GM21723 (cell line): ENCODE results near the gene MAP3K10.

ENCODE experiments used
- ATAC-seq: cut with Tn5 transposase; IDR thresholded peaks from one replicate; pipeline ENCODE4 v1.9.1; 2021; ENCODE audit warnings: mild to moderate bottlenecking, moderate library complexity; ENCODE audit not compliant: unreplicated experiment

MAP3K10 gene

DNA sequence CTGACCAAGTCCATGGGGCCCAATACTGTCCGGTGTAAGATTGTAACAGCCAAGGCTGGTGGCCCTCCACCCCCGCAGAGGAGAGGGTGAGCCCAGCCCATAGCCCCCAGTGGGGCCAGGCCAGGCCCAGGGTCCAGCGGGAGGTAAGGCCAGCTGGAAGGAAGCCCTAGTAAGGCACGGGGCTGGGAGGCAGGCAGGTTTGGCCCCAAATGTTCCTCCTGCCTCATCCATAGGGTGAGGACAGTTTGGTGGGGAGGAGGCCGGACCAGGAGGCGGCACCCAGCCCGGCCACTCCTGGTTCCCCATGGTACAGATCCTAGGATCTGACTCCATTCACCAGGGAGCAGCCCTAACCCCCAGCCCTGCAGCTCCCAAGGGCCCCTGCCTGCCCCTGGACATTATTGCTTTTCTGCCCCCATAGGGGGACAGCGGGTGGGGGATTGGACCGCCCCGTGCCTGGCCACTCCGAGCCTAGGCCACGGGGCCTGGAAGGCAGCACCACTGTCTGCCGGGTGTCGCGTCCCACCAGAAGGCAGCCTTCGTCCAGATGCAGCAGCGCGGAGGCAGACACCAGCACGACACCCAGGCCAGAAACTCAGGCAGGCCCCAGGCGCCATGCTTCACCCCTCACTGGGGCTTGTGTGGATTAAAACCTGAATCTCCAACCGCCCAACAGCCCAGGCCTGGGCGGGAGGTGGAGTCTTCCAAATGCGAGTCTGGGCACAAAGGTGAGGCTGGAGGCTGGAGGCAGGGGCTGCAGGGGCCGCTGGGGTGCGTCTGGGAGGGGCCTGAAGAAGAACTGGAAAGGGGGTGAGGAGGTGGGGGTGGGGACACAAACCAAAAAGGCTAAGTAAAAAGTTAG, 42.0 kb downstream of the MAP3K10 start:
- ATAC-seq, result no peak

- no peak for ATAC-seq
Measured at GRCh38 chr19:40233811-40234389, 42.7 kb downstream of the MAP3K10 start.

- ATAC-seq, result no peak
Measured at GRCh38 chr19:40234429-40235237, 43.4 kb downstream of the MAP3K10 start.

- ATAC-seq, result no peak
Measured at GRCh38 chr19:40235238-40236025, 44.2 kb downstream of the MAP3K10 start.

DNA sequence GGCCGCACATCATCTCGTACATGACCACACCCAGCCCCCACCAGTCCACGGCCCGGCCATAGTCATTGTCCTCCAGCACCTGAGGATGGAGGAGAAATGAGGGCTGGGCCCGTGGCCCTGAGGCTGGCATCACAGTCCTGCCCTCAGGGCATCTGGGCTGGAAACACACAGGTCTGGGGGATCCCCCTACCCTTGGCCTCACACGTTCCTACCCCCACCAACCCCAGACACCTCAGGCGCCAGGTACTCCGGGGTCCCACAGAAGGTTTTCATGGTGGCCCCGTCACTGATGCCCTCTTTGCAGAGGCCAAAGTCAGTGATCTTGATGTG, 44.8 kb downstream of the MAP3K10 start:
- ATAC-seq, result no peak

DNA sequence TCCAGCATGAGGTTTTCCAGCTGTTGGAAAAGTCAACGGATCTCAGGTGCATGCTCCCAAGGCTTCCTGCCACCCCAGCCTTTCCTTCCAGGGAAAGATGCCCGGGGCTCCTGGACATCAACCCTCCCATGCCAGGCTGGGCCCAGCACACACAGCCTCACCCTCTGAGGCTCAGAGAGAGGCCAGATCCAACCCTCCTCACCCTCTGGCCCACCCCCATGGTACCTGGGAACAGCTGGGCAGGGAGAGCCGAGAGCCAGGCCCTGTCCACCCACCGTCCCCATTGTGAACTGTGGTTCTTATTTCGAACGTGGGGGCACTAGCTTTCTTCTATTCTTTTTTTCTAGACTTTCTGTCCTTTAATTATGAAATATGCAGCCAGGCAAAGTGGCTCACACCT, 45.1 kb downstream of the MAP3K10 start:
- no peak for ATAC-seq

GRCh38 chr19:40237791-40238190, 46.6 kb downstream of the MAP3K10 start:
- no peak for ATAC-seq

DNA sequence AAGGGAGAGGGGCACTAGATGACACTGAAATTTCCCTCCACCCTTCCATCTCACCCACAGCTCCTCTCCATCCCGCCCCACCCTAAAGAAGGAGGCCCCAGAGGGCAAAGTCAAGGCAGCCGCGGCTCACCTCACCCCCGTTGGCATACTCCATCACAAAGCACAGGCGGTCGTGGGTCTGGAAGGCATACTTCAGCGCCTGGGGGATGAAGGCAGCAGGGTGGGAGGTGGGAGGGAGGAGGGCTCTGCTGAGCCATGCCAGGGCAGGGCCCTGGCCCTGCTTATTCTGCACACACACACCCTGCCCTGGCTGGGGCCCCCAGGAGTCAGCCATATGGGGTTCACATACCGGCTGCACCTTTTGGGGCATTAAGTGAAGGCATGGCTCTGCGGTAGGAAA, 47.5 kb downstream of the MAP3K10 start:
- no peak for ATAC-seq

- no peak for ATAC-seq
Measured at GRCh38 chr19:40239415-40240226, 48.4 kb downstream of the MAP3K10 start.

DNA sequence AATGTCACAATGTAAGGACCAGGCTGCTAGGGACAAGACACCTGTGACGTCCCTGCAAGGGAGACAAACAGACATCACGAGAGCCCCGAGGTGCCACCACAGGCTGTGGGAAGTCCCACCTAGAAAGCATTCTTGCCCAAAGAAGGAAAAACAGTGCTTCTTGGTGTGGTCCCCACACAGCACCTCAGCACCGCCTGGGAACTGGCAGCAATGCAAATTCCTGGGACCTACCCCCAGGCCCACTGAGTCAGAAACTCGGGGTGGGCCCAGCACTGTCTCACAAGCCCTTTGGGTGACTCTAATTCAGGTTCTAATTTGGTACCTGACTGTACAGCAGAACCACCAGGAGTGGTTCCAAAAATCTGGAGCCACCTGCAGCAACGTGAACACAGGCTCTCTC, 49.1 kb downstream of the MAP3K10 start:
- no peak for ATAC-seq

DNA sequence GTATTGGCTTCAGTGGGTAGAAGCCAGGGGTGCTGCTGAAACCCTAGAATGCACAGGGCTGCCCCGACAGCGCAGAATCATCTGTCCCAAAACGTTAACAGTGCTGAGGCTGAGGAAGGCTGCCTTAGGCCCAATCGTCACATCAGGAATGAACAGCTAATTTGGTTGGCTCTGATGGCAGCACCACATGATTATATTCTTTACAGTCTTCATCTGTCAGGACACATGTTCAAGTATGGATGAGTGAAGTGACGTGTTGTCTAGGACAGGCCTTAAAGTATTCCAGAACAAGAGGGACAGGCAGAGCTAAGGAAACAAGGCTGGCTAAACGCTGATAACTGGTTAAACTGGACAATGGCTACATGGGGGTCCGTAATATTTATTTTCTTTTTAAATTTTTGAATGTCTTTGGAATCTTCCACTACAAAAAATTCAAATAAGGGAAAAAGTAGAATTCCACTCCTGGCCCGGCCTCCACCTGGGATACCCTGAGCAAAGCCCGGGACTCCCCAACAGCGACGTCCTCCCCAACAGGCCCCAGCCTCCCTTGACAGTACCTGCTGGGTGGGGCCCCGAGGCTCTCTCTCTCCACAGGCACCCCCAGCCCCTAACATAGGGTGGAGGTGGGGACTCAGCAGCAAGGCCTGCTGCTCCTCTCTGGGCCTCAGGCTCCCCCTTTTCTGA, 50.0 kb downstream of the MAP3K10 start:
- ATAC-seq, result no peak

- ATAC-seq, result no peak
Measured at GRCh38 chr19:40241809-40242384, 50.7 kb downstream of the MAP3K10 start.

DNA sequence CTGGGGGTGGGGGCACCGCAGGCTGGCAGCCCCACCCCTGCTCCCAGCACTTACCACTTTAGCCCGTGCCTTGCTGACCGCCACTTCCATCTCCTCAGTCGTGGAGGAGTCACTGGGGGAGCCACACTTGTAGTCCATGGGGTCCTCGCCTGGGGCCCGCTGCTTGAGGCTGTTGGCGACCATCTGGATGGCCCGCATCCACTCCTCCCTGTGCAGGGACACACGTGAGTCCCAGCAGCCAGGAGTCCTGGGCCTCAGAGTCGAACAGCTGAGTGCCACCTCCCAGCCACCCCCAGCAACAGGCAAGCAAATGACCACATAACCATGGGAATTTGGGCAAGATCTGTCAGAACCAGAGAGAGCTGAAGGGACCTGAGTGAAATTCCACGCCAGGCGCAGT, 51.3 kb downstream of the MAP3K10 start:
- no peak for ATAC-seq

DNA sequence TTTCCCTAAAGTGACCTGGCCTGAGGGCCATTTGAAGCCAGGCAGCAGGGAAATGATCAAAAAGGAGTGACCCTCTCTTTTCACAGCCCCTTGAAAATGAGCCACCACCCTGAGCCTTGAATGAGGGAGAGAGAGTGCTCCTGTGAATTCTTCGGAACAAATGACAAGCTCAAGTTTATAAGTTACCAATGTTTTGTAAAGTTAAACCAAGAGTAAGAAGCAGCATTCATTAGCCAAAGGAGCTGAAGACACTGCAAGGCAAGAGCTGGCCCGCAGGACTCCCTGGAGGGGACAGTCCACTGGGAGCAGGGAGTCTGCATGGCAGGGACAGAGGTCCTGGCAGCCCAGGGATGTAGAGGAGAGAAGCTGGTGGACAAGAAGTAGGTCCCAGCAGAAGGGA, 52.0 kb downstream of the MAP3K10 start:
- no peak for ATAC-seq

DNA sequence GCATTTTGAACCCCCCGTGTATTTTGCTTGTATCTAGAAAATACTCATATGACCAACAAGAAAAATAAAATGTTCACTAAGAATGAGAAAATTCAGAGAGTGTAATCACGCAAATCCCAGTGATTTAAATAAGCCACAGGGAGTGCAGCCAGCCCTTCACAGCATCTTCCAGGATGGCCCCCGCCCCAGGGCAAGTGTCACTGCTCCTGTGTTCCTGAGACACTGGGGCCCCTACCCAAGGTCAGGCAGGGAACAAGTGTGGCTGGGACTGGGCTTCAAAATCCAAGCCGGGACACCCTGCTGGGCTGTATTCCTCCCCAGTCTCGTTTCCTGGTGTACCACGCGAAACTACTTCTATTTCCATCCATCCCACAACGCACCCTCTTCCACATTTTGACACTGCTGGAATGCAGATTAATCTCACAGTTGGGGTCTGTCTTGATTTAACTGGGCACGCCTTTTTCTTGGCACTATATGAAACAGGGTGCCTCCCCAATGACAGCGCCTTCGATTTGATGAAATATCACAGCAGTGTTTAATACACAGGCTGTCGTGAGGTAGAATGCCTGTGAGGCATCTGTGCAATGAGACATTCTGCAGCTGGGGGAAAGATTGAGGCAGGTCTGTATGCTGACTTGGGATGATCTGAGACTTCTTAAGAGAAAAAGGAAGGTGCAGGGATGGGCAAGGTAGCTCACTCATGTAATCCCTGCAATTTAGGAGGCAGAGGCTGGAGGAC, 53.5 kb downstream of the MAP3K10 start:
- no peak for ATAC-seq

DNA sequence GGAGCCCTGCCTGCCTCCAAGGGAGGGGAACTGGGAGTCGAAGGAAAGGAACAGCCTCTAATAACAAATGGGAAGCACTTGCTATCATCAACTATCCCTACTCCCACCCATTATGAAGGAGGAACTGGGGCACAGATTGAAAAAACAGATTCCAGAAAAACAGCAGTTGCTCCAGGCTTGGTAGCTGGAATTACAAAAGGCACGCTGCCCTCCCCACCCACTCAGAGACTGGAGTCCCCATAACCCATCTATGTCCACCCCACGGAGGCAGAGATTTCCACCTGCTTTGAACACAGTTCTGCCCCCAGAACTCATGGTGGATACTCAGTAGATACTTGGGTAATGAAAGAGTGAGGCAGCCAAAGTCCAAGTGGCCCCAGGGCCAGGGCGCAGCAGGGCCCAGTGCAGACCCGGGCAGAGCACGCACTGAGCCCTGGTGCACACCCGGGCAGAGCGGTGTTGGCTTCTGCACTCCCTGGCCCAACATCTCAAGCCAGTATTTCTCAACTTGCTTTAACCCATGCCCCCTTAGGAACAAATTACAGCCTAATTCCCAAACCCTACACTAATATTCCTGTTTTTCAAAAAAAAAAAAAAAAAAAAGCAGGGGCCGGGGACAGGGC, 54.4 kb downstream of the MAP3K10 start:
- no peak for ATAC-seq

- no peak for ATAC-seq
Measured at GRCh38 chr19:40246292-40247073, 55.3 kb downstream of the MAP3K10 start.
